Left kidney (tissue), 8 donors: ENCODE data around the gene PCYT1B. TPM values are rescaled to one million over a fixed set of nuclear protein-coding genes. Genes with fewer than 3 reads are reported as not detected.
"Not testable (repeated sequence)": the region's sequence is repeated elsewhere in the genome, so short reads cannot be mapped to it uniquely, and the experiment has no call there.

Experiments
- DNase-seq: peaks from one replicate; pipeline ENCODE4 v3.0.0-alpha.2; 2013
- long read RNA-seq, 8 donors: transcript quantifications; one replicate each; lab custom pipeline, GENCODE V29; 2026
- polyA plus RNA-seq: library from polyadenylated mRNA; unstranded; fragments of 120-200 nt; gene quantifications from one replicate; pipeline ENCODE4 v1.2.1, GENCODE V29; 2013; ENCODE audit not compliant: insufficient read length

Gene PCYT1B
- polyA plus RNA-seq = 3.3 TPM
- long read RNA-seq, donor 1, partial matches to known transcripts = 0 of 1 reads
- long read RNA-seq, donor 1, other reads (novel, unspliced or antisense) = 0 of 1 reads
- long read RNA-seq, donor 2 = 0 reads
- long read RNA-seq, donor 3 = 0 reads
- long read RNA-seq, donor 4 = 0 reads
- long read RNA-seq, donor 5 = 0 reads
- long read RNA-seq, donor 6 = 0 reads
- long read RNA-seq, donor 7, partial matches to known transcripts = 0 of 2 reads
- long read RNA-seq, donor 7, other reads (novel, unspliced or antisense) = 0 of 2 reads
- long read RNA-seq, donor 8 = 0 reads

DNA sequence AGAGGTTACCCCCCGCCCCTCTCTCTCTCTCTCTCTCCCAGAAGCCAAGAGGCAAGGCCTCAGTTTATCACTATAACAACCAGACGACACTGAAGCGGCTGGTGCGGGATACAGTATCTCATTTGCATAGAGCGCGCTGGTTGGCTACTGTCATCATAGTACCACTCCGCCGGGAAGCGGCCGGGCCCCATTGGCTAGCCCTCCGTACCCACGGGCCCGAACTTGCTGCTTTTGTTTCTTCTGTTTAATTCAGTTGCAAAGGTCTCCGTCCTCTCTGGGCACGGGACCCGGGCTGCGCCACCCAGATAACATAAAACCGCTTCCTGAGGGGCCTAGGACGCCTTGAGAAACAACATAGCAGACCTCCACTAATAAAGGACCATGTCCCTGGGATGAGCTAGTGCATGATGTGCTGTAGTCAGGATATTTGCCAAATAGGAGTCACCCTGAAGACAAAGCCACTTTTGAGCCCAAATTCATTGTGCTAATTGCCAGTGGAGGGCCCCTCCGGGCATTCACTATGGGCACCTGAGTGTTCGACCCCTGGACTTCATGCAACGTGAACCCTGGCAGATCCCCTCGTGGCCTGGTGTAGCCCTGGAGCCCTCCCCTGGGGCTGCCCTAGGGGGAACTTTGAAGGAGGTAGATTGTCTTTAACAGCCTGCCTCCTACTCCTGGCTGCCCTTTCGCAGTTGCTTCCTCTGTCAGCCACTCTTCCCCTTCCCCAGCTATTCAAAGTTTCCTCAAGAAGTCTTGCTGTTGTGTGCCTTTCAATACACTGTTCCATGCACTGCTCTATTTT, at the start of gene PCYT1B:
TSS of gene PCYT1B (minus strand) at position 91 of the 802 bp plus-strand sequence. CDS start 242 bp downstream, outside the sequence.
- peak; percentile 72 for DNase-seq

- no peak for DNase-seq
Measured at GRCh38 chrX:24696294-24696693, 49.1 kb upstream of the PCYT1B start.

DNA sequence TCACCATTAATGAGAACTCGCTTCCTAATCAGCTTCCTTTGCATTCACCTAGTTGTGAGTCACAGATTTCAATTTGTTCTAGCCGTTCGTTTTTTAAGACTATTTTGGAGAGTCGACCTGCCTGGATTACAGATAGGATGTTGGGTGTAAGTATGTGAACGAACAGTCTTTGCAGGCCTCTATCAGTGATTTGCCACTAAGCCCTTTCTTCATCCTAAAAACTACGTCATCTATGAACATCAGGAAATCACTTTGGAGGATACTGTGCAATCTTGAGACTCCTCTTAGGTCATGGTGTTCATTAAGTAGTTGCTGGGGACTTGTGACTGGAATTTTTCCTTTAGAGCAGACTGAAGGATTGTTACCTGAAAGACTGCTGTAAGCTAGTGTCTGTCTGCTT, 47.7 kb upstream of the PCYT1B start:
- DNase-seq = no peak

GRCh38 chrX:24693453-24694202, 46.5 kb upstream of the PCYT1B start, which contains the start of gene POLA1:
Gene POLA1 (plus strand): TSS chrX:24693918. CDS start chrX:24693962, 44 bp downstream.
- peak; percentile 91 for DNase-seq

DNA sequence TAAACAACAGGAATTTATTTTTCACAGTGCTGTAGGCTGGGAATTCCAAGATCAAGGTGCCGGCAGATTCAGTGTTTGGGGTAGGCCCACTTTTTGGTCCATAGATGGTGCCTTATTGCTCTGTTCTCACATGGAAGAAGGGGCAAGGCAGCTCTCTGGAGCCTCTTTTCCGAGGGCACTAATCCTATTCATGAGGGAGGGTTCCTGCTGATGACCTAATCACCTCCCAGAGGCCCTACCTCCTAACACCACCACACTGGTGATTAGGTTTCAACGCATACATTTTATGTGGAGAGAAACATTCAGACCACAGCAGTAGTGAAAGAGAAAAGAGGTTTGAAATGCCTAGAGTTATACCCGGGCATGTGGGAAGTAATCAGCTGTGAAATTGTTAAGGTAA, 45.2 kb upstream of the PCYT1B start:
- no peak for DNase-seq

- DNase-seq = no peak
Measured at GRCh38 chrX:24684048-24684447, 36.9 kb upstream of the PCYT1B start.

- DNase-seq = no peak
Measured at GRCh38 chrX:24682739-24683432, 35.7 kb upstream of the PCYT1B start.

- DNase-seq = no peak
Measured at GRCh38 chrX:24676403-24677024, 29.4 kb upstream of the PCYT1B start.

DNA sequence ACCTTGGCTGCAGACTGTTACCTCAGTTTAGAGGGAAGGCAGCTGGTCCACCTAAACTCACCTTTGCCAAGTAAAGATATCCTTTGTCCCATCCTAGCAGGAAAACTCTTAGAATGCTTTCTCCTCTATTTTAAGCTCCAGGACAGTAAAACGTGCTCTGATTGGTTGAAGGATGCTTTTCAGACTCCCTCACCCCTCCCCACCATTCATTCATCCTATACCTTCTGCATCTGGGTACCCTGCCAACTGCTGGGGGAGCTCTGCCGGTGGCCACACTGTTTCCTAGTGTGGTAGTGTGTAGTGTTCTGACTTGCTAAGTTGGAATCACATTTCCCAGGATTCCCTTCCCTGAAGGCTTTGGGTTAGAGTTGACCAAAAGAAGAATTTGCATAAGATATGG, 26.3 kb upstream of the PCYT1B start:
- DNase-seq = no peak

GRCh38 chrX:24672701-24673190, 25.6 kb upstream of the PCYT1B start:
- no peak for DNase-seq

- no peak for DNase-seq
Measured at GRCh38 chrX:24668111-24668510, 21.0 kb upstream of the PCYT1B start.

DNA sequence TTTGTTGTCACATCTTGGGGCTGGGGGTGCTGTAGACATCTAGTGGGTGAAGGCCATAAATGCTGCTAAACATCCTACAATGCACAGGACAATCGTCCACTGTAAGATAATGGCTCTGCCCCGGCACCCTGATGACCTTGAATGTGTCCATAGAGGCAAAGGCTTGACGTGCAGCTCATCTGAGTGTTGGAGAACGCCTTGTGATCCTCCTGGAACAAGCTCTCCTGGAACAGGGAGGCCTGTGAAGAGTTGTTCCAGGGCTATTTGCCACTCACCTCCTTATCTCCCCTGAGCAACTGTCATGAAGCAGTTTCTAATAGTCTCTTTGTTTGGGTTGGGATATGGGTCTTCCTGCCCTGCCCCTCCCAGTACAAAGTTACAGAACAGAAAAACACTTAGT, 15.2 kb upstream of the PCYT1B start:
- no peak for DNase-seq

DNA sequence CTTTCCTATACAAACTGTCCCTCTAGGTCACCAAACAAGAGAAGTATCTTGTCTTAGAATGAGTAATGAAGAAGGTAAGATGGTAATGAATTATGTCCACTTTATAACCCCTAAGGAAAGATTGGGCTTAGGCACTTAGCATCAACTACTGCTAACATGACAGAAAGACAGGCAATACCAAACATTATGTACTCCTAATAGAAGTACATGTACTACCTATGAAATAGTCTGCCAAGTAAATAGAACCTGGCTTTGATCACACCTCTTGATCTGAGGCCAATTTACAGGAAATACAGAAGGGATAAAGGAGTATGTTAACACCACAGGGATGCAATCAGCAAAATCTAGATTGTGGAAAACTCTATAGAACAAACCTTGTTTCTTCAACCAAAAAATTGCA, 14.1 kb upstream of the PCYT1B start:
- no peak for DNase-seq

- no peak for DNase-seq
Measured at GRCh38 chrX:24659646-24660045, 12.5 kb upstream of the PCYT1B start.

- DNase-seq = no peak
Measured at GRCh38 chrX:24659106-24659505, 12.0 kb upstream of the PCYT1B start.

- DNase-seq = no peak
Measured at GRCh38 chrX:24658421-24658820, 11.3 kb upstream of the PCYT1B start.

GRCh38 chrX:24657671-24658386, 10.7 kb upstream of the PCYT1B start:
- DNase-seq = no peak

DNA sequence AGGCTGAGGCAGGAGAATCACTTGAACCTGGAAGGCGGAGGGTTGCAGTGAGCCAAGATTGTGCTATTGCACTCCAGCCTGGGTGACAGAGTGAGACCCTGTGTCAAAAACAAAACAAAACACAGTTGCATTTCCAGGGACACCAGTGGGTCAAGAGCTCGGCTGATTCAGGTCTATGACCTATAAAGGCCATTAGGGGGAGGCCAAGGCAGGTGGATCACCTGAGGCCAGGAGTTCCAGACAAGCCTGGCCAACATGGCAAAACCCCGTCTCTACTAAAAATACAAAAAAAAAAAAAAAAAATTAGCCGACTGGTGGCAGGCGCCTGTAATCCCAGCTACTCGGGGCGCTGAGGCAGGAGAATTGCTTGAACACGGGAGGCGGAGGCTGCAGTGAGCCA, 8.5 kb upstream of the PCYT1B start:
- DNase-seq = not testable (repeated sequence)

DNA sequence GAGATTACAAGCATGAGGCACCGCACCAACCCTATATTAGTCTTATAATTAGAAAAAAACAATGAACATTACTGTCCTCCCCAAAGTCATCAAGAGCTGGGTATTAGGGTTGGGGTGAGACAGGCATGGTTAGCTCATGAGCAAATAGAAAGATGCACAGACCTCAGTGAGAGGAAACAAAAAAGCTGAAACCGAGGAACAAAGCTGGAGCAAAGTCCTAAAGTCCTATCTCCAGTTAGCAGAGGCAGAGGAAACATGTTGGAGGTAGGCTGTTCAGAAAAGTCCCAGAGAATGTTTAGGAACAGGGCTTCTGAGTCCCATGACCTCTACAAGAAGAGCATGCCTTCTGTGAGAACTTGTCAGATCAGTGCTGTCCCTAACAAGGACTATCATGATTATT, 4.6 kb upstream of the PCYT1B start:
- DNase-seq = no peak

GRCh38 chrX:24648495-24648894, 1.3 kb upstream of the PCYT1B start:
- no peak for DNase-seq

GRCh38 chrX:24646745-24647182, 383 bp downstream of the PCYT1B start:
- no peak for DNase-seq
